K562 (cell line): Measurements from ENCODE around the gene LYZL6. TPM values are rescaled to one million over a fixed set of nuclear protein-coding genes. Genes with fewer than 3 reads are reported as not detected.
A peak's percentile ranks its signal among the peaks of the same experiment; 100 is the strongest.

Experiments
- BHLHE40 ChIP-seq: IDR thresholded peaks from 2 replicates; pipeline ENCODE4 v1.6.1; 2011; ENCODE audit warnings: low read length, improper control_type of control experiment
- CBFA2T3 ChIP-seq: fragments of 450-650 bp; IDR thresholded peaks from 2 replicates; pipeline ENCODE4 v1.6.1; 2017
- KLF1 ChIP-seq: fragments of 450-650 bp; IDR thresholded peaks from 2 replicates; pipeline ENCODE4 v1.6.1; 2016; ENCODE audit warnings: missing genetic modification characterization, missing compliant biosample characterization
- POLR2AphosphoS5 ChIP-seq: IDR thresholded peaks from 2 replicates; pipeline ENCODE4 v1.6.1; 2011; ENCODE audit warnings: mild to moderate bottlenecking, low read depth, low read length, moderate library complexity; ENCODE audit not compliant: control insufficient read depth, insufficient read depth
- REST ChIP-seq, 2 experiments: fragments of 450-650 bp; formaldehyde crosslinking in 1 of 2; IDR thresholded peaks; 2 replicates each; pipeline versions ENCODE4 v1.4.0 to v1.6.1; 2014 to 2020; ENCODE audit warnings: mild to moderate bottlenecking in 2 of 2, borderline replicate concordance in 1 of 2, low read depth in 1 of 2
- TBL1XR1 ChIP-seq, 2 experiments: IDR thresholded peaks; 2 replicates each; pipeline ENCODE4 v1.6.1; 2012; ENCODE audit warnings: improper control_type of control experiment in 2 of 2, low read length in 2 of 2, mild to moderate bottlenecking in 1 of 2
- THRB ChIP-seq: fragments of 450-650 bp; formaldehyde crosslinking; conservative IDR thresholded peaks from 2 replicates; pipeline ENCODE4 v1.4.0; 2022; ENCODE audit warnings: mild to moderate bottlenecking, missing genetic modification characterization
- TRIM28 ChIP-seq: fragments of 450-650 bp; IDR thresholded peaks from 2 replicates; pipeline ENCODE4 v1.6.1; 2017
- USF2 ChIP-seq: sonication (generic); formaldehyde crosslinking; IDR thresholded peaks from 2 replicates; pipeline ENCODE4 v1.5.0; 2020; ENCODE audit warnings: missing genetic modification reagents
- VEZF1 ChIP-seq: fragments of 200-800 bp; sonication (Bioruptor generic); IDR thresholded peaks from 2 replicates; pipeline ENCODE4 v1.6.1; 2017; ENCODE audit warnings: missing genetic modification characterization, missing compliant biosample characterization
- ZNF436 ChIP-seq: fragments of 250-450, 450-650 bp; sonication (Bioruptor Pico); formaldehyde crosslinking; IDR thresholded peaks from 2 replicates; pipeline ENCODE4 v1.7.0; 2020; ENCODE audit warnings: mild to moderate bottlenecking
- ZNF57 ChIP-seq: fragments of 450-650 bp; formaldehyde crosslinking; IDR thresholded peaks from 2 replicates; pipeline ENCODE4 v1.4.0; 2020; ENCODE audit warnings: mild to moderate bottlenecking, moderate library complexity
- polyA plus RNA-seq, 8 experiments: library from polyadenylated mRNA; depleted of rRNA in 4 of 8; stranded (reverse) in 5 of 8; unstranded in 3 of 8; fragments of >200 nt; fragmentation: Nextera tagmentation in 2 of 8; fragmentation: Illumina TruSeq in 1 of 8; extraction: Ambion mirVana in 2 of 8; extraction: Trizol in 1 of 8; gene quantifications; 2 replicates each; pipeline versions ENCODE4 v1.2.1 to v1.2.3, GENCODE V29; 2011 to 2014; ENCODE audit warnings: inconsistent platforms in 1 of 8, missing spikeins in 1 of 8
- total RNA-seq, 7 experiments: library from RNA; depleted of rRNA in 6 of 7; stranded (reverse); fragments of >200 nt in 6 of 7; fragmentation: Illumina TruSeq in 2 of 7; extraction: Trizol in 2 of 7; gene quantifications; 2 replicates each; pipeline versions ENCODE4 v1.2.1 to v1.2.3, GENCODE V29; 2011 to 2021; ENCODE audit warnings: low replicate concordance in 1 of 7

LYZL6 gene
- total and polyA plus RNA-seq, 9 of the 15 experiments (the other 6 are each of a cell fraction or from before 2014, with no cell fraction given): not detected

- no peak for TF ChIP-seq ZNF57 (CRISPR knock-in tag)
- TF ChIP-seq VEZF1 (CRISPR knock-in tag): 0 out of 2 replicates have a peak, but pooled peaks have one; percentile 25
- TF ChIP-seq POLR2AphosphoS5: no peak
- no peak for TF ChIP-seq KLF1 (tag)
- no peak for TF ChIP-seq REST (IDR thresholded peaks at IDR 0.05; ENCODE audit: borderline replicate concordance)
- TF ChIP-seq REST (CRISPR knock-in tag; IDR thresholded peaks at IDR 0.05; ENCODE audit: low read depth): no peak
- TF ChIP-seq ZNF436 (CRISPR knock-in tag): no peak
- no peak for TF ChIP-seq TBL1XR1 (IDR thresholded peaks at IDR 0.05; ENCODE audit: low read length in 2 of 2)
- peak; percentile 57 for TF ChIP-seq CBFA2T3
- no peak for TF ChIP-seq THRB (CRISPR knock-in tag)
- TF ChIP-seq TRIM28: no peak
- 0 out of 2 replicates have a peak, but pooled peaks have one; percentile 15 for TF ChIP-seq BHLHE40
- TF ChIP-seq USF2 (CRISPR knock-in tag): 0 out of 2 replicates have a peak, but pooled peaks have one; percentile 42
Measured at GRCh38 chr17:35917519-35918213, 25.8 kb downstream of the LYZL6 start (continued).
